H1 (cell line): Measurements from ENCODE around the gene MYH13. TPM values are rescaled to one million over a fixed set of nuclear protein-coding genes. Genes with fewer than 3 reads are reported as not detected.

Experiments used
- ATF2 ChIP-seq: IDR thresholded peaks from 2 replicates; pipeline ENCODE4 v1.6.1; 2012; ENCODE audit warnings: low read length, inconsistent platforms
- polyA plus RNA-seq, 7 experiments: library from polyadenylated mRNA; depleted of rRNA in 3 of 7; stranded (reverse) in 5 of 7; unstranded in 2 of 7; fragments of >200 nt in 5 of 7; fragments of 200-250 nt in 2 of 7; gene quantifications; 1 replicate in 5 of 7; 2 replicates in 1 of 7; 4 replicates in 1 of 7; pipeline versions ENCODE4 v1.2.1 to v1.2.3, GENCODE V29; 2011 to 2013; ENCODE audit warnings: missing spikeins in 2 of 7, mixed read lengths in 2 of 7
- total RNA-seq: library from RNA; stranded (reverse); fragmentation: NEBNext Ultra II Directional; extraction: Animal tissue kit (Norgen Biotek cat#: 25700); gene quantifications from 2 replicates; pipeline ENCODE4 v1.2.1, GENCODE V29; 2021

The MYH13 gene
- total and polyA plus RNA-seq, 2 of the 8 experiments (the other 6 are each of a cell fraction or from before 2014, with no cell fraction given), result not detected

- TF ChIP-seq ATF2, result no peak
These were observed 23.4 kb downstream of the MYH13 start (continued) for GRCh38 chr17:10349403-10349802.
